HG02678 (cell line): ENCODE results near the gene SLC26A1.

Experiments used
- ATAC-seq: cut with Tn5 transposase; IDR thresholded peaks from one replicate; pipeline ENCODE4 v1.9.1; 2021; ENCODE audit warnings: mild to moderate bottlenecking, moderate library complexity; ENCODE audit not compliant: unreplicated experiment

Gene SLC26A1

GRCh38 chr4:993111-994029 lies at the start of gene SLC26A1:
TSS of gene SLC26A1 (minus strand) at chr4:993404. CDS start at chr4:991703, 1,701 bp downstream.
- ATAC-seq = no peak

- no peak for ATAC-seq
These were observed 49.3 kb upstream of the SLC26A1 start for GRCh38 chr4:1042352-1043055.

- ATAC-seq = no peak
These were observed 48.7 kb upstream of the SLC26A1 start for GRCh38 chr4:1041936-1042330.

GRCh38 chr4:1041147-1041935 lies 48.1 kb upstream of the SLC26A1 start:
- no peak for ATAC-seq

- ATAC-seq = no peak
These were observed 47.3 kb upstream of the SLC26A1 start for GRCh38 chr4:1040344-1041146.

- ATAC-seq = no peak
These were observed 46.5 kb upstream of the SLC26A1 start for GRCh38 chr4:1039493-1040343.

- no peak for ATAC-seq
These were observed 45.8 kb upstream of the SLC26A1 start for GRCh38 chr4:1038948-1039492.

GRCh38 chr4:1036976-1037810 lies 44.0 kb upstream of the SLC26A1 start:
- ATAC-seq = no peak

- no peak for ATAC-seq
These were observed 42.9 kb upstream of the SLC26A1 start for GRCh38 chr4:1036095-1036494.

- no peak for ATAC-seq
These were observed 42.3 kb upstream of the SLC26A1 start for GRCh38 chr4:1035510-1035909.

- no peak for ATAC-seq
These were observed 40.8 kb upstream of the SLC26A1 start for GRCh38 chr4:1033840-1034551.

GRCh38 chr4:1032861-1033260 lies 39.7 kb upstream of the SLC26A1 start:
- ATAC-seq = no peak

GRCh38 chr4:1031956-1032795 lies 39.0 kb upstream of the SLC26A1 start:
- ATAC-seq = no peak

- ATAC-seq = no peak
These were observed 38.1 kb upstream of the SLC26A1 start for GRCh38 chr4:1031346-1031745.

- no peak for ATAC-seq
These were observed 37.4 kb upstream of the SLC26A1 start for GRCh38 chr4:1030559-1030958.

- ATAC-seq = no peak
These were observed 36.8 kb upstream of the SLC26A1 start for GRCh38 chr4:1030031-1030430.

- no peak for ATAC-seq
These were observed 36.3 kb upstream of the SLC26A1 start for GRCh38 chr4:1029529-1029928.
